ENCODE results near the gene EFEMP1.

DNA sequence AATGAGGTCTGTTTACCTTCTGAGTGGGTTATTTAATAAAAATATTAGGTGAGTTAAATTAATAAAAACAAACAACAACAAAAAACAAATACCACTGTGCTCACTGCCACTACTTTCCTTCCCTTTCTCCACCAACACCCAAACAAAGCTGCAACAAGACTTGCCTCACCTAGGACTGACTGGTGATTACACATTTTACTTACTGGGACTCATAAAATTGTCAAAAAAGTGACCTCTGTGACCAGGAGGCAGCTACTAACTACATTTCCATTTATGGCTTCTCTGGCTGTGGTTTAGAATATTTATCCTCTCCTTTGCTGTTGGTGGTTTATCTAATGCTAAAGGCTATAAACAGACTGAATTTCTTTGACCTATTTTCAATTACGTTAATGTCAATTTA is 39.8 kb downstream of the EFEMP1 start:
- no peak for TF ChIP-seq CTCF (IDR thresholded peaks at IDR 0.05)
- no peak for TF ChIP-seq POLR2A (IDR thresholded peaks at IDR 0.05)

Data from thyroid gland (tissue), 4 donors.